GM23248 (cell line): ENCODE results near the gene SH3GLB1. TPM values are rescaled to one million over a fixed set of nuclear protein-coding genes. Genes with fewer than 3 reads are reported as not detected.

Source experiments
- DNase-seq: peaks from one replicate; pipeline ENCODE4 v3.0.0-alpha.2; 2015
- H2AFZ ChIP-seq: fragments of 200-600 bp; sonication (generic); 2 replicates; pipeline ENCODE4 v1.6.1; 2016; ENCODE audit warnings: antibody characterized with exemption
- H3F3A ChIP-seq: fragments of 200-600 bp; sonication (generic); 2 replicates; pipeline ENCODE4 v1.6.1; 2016; ENCODE audit warnings: mild to moderate bottlenecking, antibody characterized with exemption, mixed run types; ENCODE audit not compliant: insufficient read depth
- H3K27ac ChIP-seq: fragments of 200-600 bp; sonication (generic); 2 replicates; pipeline ENCODE4 v1.5.1; 2016; ENCODE audit warnings: mild to moderate bottlenecking
- H3K27me3 ChIP-seq: fragments of 200-600 bp; sonication (generic); replicated peaks from 2 replicates; pipeline ENCODE4 v1.6.1; 2016; ENCODE audit warnings: mild to moderate bottlenecking; ENCODE audit not compliant: insufficient read depth
- H3K36me3 ChIP-seq: fragments of 200-600 bp; sonication (generic); 2 replicates; pipeline ENCODE4 v1.6.1; 2016; ENCODE audit warnings: low read depth, mild to moderate bottlenecking
- H3K4me1 ChIP-seq: fragments of 200-600 bp; sonication (generic); 2 replicates; pipeline ENCODE4 v1.6.1; 2016; ENCODE audit warnings: mild to moderate bottlenecking; ENCODE audit not compliant: insufficient read depth
- H3K4me2 ChIP-seq: fragments of 200-600 bp; sonication (generic); one replicate; pipeline ENCODE4 v1.6.1; 2016; ENCODE audit warnings: mild to moderate bottlenecking; ENCODE audit not compliant: unreplicated experiment
- H3K4me3 ChIP-seq: fragments of 200-600 bp; sonication (generic); 2 replicates; pipeline ENCODE4 v1.5.1; 2016; ENCODE audit warnings: mild to moderate bottlenecking
- H3K79me2 ChIP-seq: fragments of 200-600 bp; sonication (generic); 2 replicates; pipeline ENCODE4 v1.6.1; 2016; ENCODE audit warnings: mild to moderate bottlenecking; ENCODE audit not compliant: insufficient read depth
- H3K9ac ChIP-seq: fragments of 200-600 bp; sonication (generic); 2 replicates; pipeline ENCODE4 v1.6.1; 2016; ENCODE audit warnings: mild to moderate bottlenecking
- H3K9me2 ChIP-seq: fragments of 200-600 bp; sonication (generic); 2 replicates; pipeline ENCODE4 v1.6.1; 2016; ENCODE audit warnings: mixed run types, mild to moderate bottlenecking, moderate library complexity; ENCODE audit not compliant: insufficient read depth
- H3K9me3 ChIP-seq: fragments of 200-600 bp; sonication (generic); one replicate; pipeline ENCODE4 v1.6.1; 2017; ENCODE audit warnings: low read depth
- H4K20me1 ChIP-seq: fragments of 200-600 bp; sonication (generic); 2 replicates; pipeline ENCODE4 v1.6.0; 2016; ENCODE audit not compliant: insufficient read depth
- EZH2 ChIP-seq: fragments of 200-600 bp; sonication (generic); IDR thresholded peaks from 2 replicates; pipeline ENCODE4 v1.6.1; 2018; ENCODE audit warnings: antibody characterized with exemption, mild to moderate bottlenecking; ENCODE audit not compliant: insufficient read depth, poor library complexity, severe bottlenecking
- EZH2phosphoT487 ChIP-seq: fragments of 200-600 bp; sonication (generic); IDR thresholded peaks from 2 replicates; pipeline ENCODE4 v1.6.1; 2018; ENCODE audit warnings: antibody characterized with exemption, moderate library complexity, mild to moderate bottlenecking, low read depth; ENCODE audit not compliant: insufficient read depth
- WGBS, 2 experiments: methylation state at CpG; one replicate each; pipeline ENCODE4 v1.1.6; 2015 to 2017; ENCODE audit warnings: low lambda C conversion rate in 2 of 2, low coverage in 1 of 2; ENCODE audit errors: missing lambda C conversion rate in 2 of 2; 5-methylcytosine and 5-hydroxymethylcytosine counted together
- in situ Hi-C: fragments of 300-500 bp; cut with MboI; formaldehyde crosslinking; loops from 2 replicates; pipeline ENCODE4 v1.15.0; 2020
- polyA plus RNA-seq: library from polyadenylated mRNA; unstranded; fragments of >200 nt; fragmentation: Nextera tagmentation; extraction: Ambion mirVana; gene quantifications from 2 replicates; pipeline ENCODE4 v1.2.1, GENCODE V29; 2016
- total RNA-seq: library from RNA; depleted of rRNA; stranded (reverse); fragments of >200 nt; shearing (Covaris generic); gene quantifications from 2 replicates; pipeline ENCODE4 v1.2.3, GENCODE V29; 2014; rRNA removed

Gene SH3GLB1
- total and polyA plus RNA-seq, 2 experiments from 2014 or later: 36.0 to 131 TPM

GRCh38 chr1:86788300-86789206 is 84.2 kb downstream of the SH3GLB1 start:
- DNase-seq: peak; percentile 74
- Histone ChIP-seq H3K4me2 (peak overlapping the region; percentile 59), H3K4me3 (peak overlapping the region; percentile 35), H4K20me1 (no peaks in the 10 kb centered on the region), H3K27ac (peak overlapping the region; percentile 50), H3K36me3 (no peaks in the 10 kb centered on the region), H3K79me2 (no peaks in the 10 kb centered on the region), H3K27me3 (no peaks in the 10 kb centered on the region), H2AFZ (no peak overlapping the region; the same call in 1 of the 2 replicates), H3K9me3 (no peaks in the 10 kb centered on the region), H3K4me1 (peaks cover 27% of the 10 kb centered on the region), H3K9me2 (no peaks in the 10 kb centered on the region), H3K9ac (no peak overlapping the region), H3F3A (peaks cover 34% of the 10 kb centered on the region)
- TF ChIP-seq EZH2phosphoT487 (peak; percentile 90), EZH2 (no peak)
- 1 to 3% methylated on average over 6 of the region's 6 CpGs for WGBS, 2 experiments
- in situ Hi-C loops: no loop called here

- Histone ChIP-seq H3K36me3 (no peaks in the 10 kb centered on the region), H3K9ac (no peak overlapping the region), H3F3A (peaks cover 10% of the 10 kb centered on the region; the same call in 1 of the 2 replicates), H3K27me3 (no peaks in the 10 kb centered on the region; the same call in 1 of the 2 replicates), H3K9me2 (no peaks in the 10 kb centered on the region), H3K4me3 (no peak overlapping the region), H3K4me2 (no peak overlapping the region), H2AFZ (no peak overlapping the region), H3K9me3 (no peaks in the 10 kb centered on the region), H3K79me2 (no peaks in the 10 kb centered on the region), H3K4me1 (peaks cover 10% of the 10 kb centered on the region), H4K20me1 (no peaks in the 10 kb centered on the region), H3K27ac (no peak overlapping the region)
- TF ChIP-seq EZH2phosphoT487: no peak
- TF ChIP-seq EZH2: no peak
- DNase-seq: no peak
- in situ Hi-C loops: no loop called here
Measured at GRCh38 chr1:86795316-86795715, 90.9 kb downstream of the SH3GLB1 start.

Other genes starting within 250 kb of the SH3GLB1 start
- not detected in 2 replicates for gene CLCA1, start 235.6 kb upstream of the SH3GLB1 start, total RNA-seq
- gene CLCA1, start 235.6 kb upstream of the SH3GLB1 start, polyA plus RNA-seq: not detected in 2 replicates
- not detected in 2 replicates for gene CLCA4, start 157.5 kb upstream of the SH3GLB1 start, total RNA-seq
- not detected in 2 replicates for gene CLCA4, start 157.5 kb upstream of the SH3GLB1 start, polyA plus RNA-seq
- 203 and 280 TPM in 2 replicates for gene SELENOF, start 209.6 kb downstream of the SH3GLB1 start, total RNA-seq
- 296 and 298 TPM in 2 replicates for gene SELENOF, start 209.6 kb downstream of the SH3GLB1 start, polyA plus RNA-seq
- 13.5 and 15.2 TPM in 2 replicates for gene HS2ST1, start 210.1 kb downstream of the SH3GLB1 start, total RNA-seq
- gene HS2ST1, start 210.1 kb downstream of the SH3GLB1 start, polyA plus RNA-seq: 10.1 TPM in 2 replicates